ENCODE measurements around the gene TTLL11. TPM values are rescaled to one million over a fixed set of nuclear protein-coding genes. Genes with fewer than 3 reads are reported as not detected.

The TTLL11 gene
- polyA plus RNA-seq, 1 of the 3 experiments (the other 2 are of a cell fraction) = 6.8 TPM

DNA sequence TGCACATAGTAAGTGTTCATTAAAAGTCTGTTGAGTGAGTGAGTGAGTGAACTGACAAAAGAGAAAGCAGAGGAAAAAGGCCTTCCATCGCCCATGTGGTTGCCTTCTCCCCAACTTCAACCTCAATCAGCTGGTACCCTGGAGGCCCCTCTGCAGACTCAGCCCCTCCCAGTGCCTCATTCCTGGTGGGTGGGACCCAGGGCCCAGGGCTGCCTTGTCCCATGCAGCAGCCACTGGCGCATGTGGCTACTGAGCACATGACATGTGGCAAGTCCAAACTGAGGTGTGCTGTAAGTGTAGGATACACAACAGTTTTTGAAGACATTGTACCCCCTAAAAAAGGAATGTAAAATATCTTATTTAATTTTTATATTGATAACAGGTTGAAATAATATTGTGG lies 36.9 kb upstream of the TTLL11 start:
- Histone ChIP-seq H4K20me1 (ENCODE audit: insufficient read depth) (no peaks in the 10 kb centered on the region), H3K4me1 (ENCODE audit: control insufficient read depth in 1 of 2, insufficient read depth in 2 of 2, low read depth in 1 of 2, low read length in 1 of 2) (peaks cover 0 to 8% of the 10 kb centered on the region in 2 experiments; a peak in 2 of 4 replicates), H3K9me2 (no peaks in the 10 kb centered on the region), H3K9ac (no peak overlapping the region), H3K36me3 (replicated peaks in 1 of 2; ENCODE audit: control insufficient read depth in 1 of 2, insufficient read depth in 2 of 2, low read length in 1 of 2) (no peaks in the 10 kb centered on the region), H3F3A (replicated peaks; ENCODE audit: insufficient read depth) (no peaks in the 10 kb centered on the region), H3K9me3 (no peaks in the 10 kb centered on the region), H3K27me3 (ENCODE audit: insufficient read depth) (no peaks in the 10 kb centered on the region), H3K27ac (ENCODE audit: low read depth in 2 of 2, low read length in 1 of 2) (no peak overlapping the region), H2AFZ (ENCODE audit: low read depth) (no peak overlapping the region), H3K79me2 (ENCODE audit: insufficient read depth) (no peaks in the 10 kb centered on the region), H3K4me3 (ENCODE audit: low read depth in 2 of 2, low read length in 1 of 2) (no peak overlapping the region), H3K4me2 (no peak overlapping the region)
- 72% methylated on average over 2 of the region's 2 CpGs for WGBS (ENCODE audit: low lambda C conversion rate)
- DNase-seq = no peak
- no peak for TF ChIP-seq IRF3 (IDR thresholded peaks at IDR 0.05; ENCODE audit: low read depth, low read length)
- TF ChIP-seq FOXM1 (IDR thresholded peaks at IDR 0.05; ENCODE audit: low read depth) = no peak
- TF ChIP-seq, protein P1, sequence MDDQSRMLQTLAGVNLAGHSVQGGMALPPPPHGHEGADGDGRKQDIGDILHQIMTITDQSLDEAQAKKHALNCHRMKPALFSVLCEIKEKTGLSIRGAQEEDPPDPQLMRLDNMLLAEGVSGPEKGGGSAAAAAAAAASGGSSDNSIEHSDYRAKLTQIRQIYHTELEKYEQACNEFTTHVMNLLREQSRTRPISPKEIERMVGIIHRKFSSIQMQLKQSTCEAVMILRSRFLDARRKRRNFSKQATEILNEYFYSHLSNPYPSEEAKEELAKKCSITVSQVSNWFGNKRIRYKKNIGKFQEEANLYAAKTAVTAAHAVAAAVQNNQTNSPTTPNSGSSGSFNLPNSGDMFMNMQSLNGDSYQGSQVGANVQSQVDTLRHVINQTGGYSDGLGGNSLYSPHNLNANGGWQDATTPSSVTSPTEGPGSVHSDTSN (IDR thresholded peaks at IDR 0.05) = no peak
- TF ChIP-seq ELF1 (IDR thresholded peaks at IDR 0.05) = no peak
- no peak for TF ChIP-seq YY1 (IDR thresholded peaks at IDR 0.05; ENCODE audit: low read depth)
- no peak for TF ChIP-seq MEF2A (IDR thresholded peaks at IDR 0.05; ENCODE audit: borderline replicate concordance, low read depth)
- TF ChIP-seq RAD21 (IDR thresholded peaks at IDR 0.05; ENCODE audit: low read length) = no peak
- TF ChIP-seq RXRA (IDR thresholded peaks at IDR 0.05; ENCODE audit: borderline replicate concordance, low read depth) = no peak
- CTCF ChIA-PET = interaction anchor here (1.2 to 15.3 kb wide), 3 partner anchors 32 to 323 kb away, joined by 3 to 528 read pairs (median 327); no protein-coding TSS in a partner anchor
- POLR2A ChIA-PET = no interaction called here

- DNase-seq = no peak
- CTCF ChIA-PET = interaction anchor here (1.2 to 15.3 kb wide), 4 partner anchors 15 to 324 kb away, joined by 3 to 528 read pairs (median 168); no protein-coding TSS in a partner anchor
- TF ChIP-seq TCF12 (IDR thresholded peaks at IDR 0.05) (no peak), GABPA (IDR thresholded peaks at IDR 0.05; ENCODE audit: low read depth) (no peak), GATA2 (CRISPR knock-in tag; IDR thresholded peaks at IDR 0.05) (no peak), NRF1 (IDR thresholded peaks at IDR 0.05; ENCODE audit: low read depth, low read length) (no peak), FOXM1 (IDR thresholded peaks at IDR 0.05; ENCODE audit: low read depth) (no peak), FOXJ3 (CRISPR knock-in tag; IDR thresholded peaks at IDR 0.05) (no peak), ELF1 (IDR thresholded peaks at IDR 0.05) (no peak), POLR2AphosphoS5 (IDR thresholded peaks at IDR 0.05; ENCODE audit: low read depth, low read length) (no peak), FOSL2 (IDR thresholded peaks at IDR 0.05; ENCODE audit: borderline replicate concordance, low read depth) (no peak), TEAD4 (IDR thresholded peaks at IDR 0.05; ENCODE audit: borderline replicate concordance, insufficient read depth) (no peak), NFIC (IDR thresholded peaks at IDR 0.05; ENCODE audit: borderline replicate concordance) (no peak), RFX5 (IDR thresholded peaks at IDR 0.05; ENCODE audit: low read length) (no peak), EZH2phosphoT487 (IDR thresholded peaks at IDR 0.05; ENCODE audit: borderline replicate concordance, low read depth) (no peak), EP300 (IDR thresholded peaks at IDR 0.05; ENCODE audit: borderline replicate concordance in 1 of 2, low read depth in 1 of 2, low read length in 1 of 2) (no peak), RAD21 (IDR thresholded peaks at IDR 0.05; ENCODE audit: low read length) (no peak), JUND (IDR thresholded peaks at IDR 0.05) (no peak), SIN3A (IDR thresholded peaks at IDR 0.05; ENCODE audit: borderline replicate concordance, low read depth, low read length) (no peak)
- TF ChIP-seq, protein P2, sequence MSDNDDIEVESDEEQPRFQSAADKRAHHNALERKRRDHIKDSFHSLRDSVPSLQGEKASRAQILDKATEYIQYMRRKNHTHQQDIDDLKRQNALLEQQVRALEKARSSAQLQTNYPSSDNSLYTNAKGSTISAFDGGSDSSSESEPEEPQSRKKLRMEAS (IDR thresholded peaks at IDR 0.05; ENCODE audit: low read depth) = no peak
- TF ChIP-seq, protein P3, sequence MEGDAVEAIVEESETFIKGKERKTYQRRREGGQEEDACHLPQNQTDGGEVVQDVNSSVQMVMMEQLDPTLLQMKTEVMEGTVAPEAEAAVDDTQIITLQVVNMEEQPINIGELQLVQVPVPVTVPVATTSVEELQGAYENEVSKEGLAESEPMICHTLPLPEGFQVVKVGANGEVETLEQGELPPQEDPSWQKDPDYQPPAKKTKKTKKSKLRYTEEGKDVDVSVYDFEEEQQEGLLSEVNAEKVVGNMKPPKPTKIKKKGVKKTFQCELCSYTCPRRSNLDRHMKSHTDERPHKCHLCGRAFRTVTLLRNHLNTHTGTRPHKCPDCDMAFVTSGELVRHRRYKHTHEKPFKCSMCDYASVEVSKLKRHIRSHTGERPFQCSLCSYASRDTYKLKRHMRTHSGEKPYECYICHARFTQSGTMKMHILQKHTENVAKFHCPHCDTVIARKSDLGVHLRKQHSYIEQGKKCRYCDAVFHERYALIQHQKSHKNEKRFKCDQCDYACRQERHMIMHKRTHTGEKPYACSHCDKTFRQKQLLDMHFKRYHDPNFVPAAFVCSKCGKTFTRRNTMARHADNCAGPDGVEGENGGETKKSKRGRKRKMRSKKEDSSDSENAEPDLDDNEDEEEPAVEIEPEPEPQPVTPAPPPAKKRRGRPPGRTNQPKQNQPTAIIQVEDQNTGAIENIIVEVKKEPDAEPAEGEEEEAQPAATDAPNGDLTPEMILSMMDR (IDR thresholded peaks at IDR 0.05) = no peak
Measured at GRCh38 chr9:122128969-122129343, 35.8 kb upstream of the TTLL11 start.

More at GRCh38 chr9:122128969-122129343, 35.8 kb upstream of the TTLL11 start:
- no peaks in the 10 kb centered on the region for H3K27me3 ChIP-seq (ENCODE audit: insufficient read depth)
- no peak overlapping the region for H3K4me2 ChIP-seq
- no peaks in the 10 kb centered on the region for H3K79me2 ChIP-seq (ENCODE audit: insufficient read depth)
- no peak overlapping the region for H3K27ac ChIP-seq (ENCODE audit: low read depth in 2 of 2, low read length in 1 of 2)
- POLR2A ChIA-PET = no interaction called here
- no peak overlapping the region for H2AFZ ChIP-seq (ENCODE audit: low read depth)
- WGBS (ENCODE audit: low lambda C conversion rate) = 78% methylated on average over 7 of the region's 7 CpGs
- H3K4me1 ChIP-seq (ENCODE audit: control insufficient read depth in 1 of 2, insufficient read depth in 2 of 2, low read depth in 1 of 2, low read length in 1 of 2) = peaks cover 0 to 8% of the 10 kb centered on the region in 2 experiments; a peak in 2 of 4 replicates
- no peak overlapping the region for H3K9ac ChIP-seq
- no peaks in the 10 kb centered on the region for H3K36me3 ChIP-seq (replicated peaks in 1 of 2; ENCODE audit: control insufficient read depth in 1 of 2, insufficient read depth in 2 of 2, low read length in 1 of 2)
- no peaks in the 10 kb centered on the region for H4K20me1 ChIP-seq (ENCODE audit: insufficient read depth)
- H3K9me3 ChIP-seq = no peaks in the 10 kb centered on the region
- H3K4me3 ChIP-seq (ENCODE audit: low read depth in 2 of 2, low read length in 1 of 2) = no peak overlapping the region
- H3K9me2 ChIP-seq = no peaks in the 10 kb centered on the region
- no peaks in the 10 kb centered on the region for H3F3A ChIP-seq (replicated peaks; ENCODE audit: insufficient read depth)

Measured in SK-N-SH (cell line).